A204.1 (cell line): Measurements from ENCODE around the gene SNRNP35.
"Not testable (repeated sequence)": the region's sequence is repeated elsewhere in the genome, so short reads cannot be mapped to it uniquely, and the experiment has no call there.

ENCODE experiments used
- FAIRE-seq: peaks from 2 replicates; lab custom pipeline; 2012; peaks lifted over from hg19 to GRCh38; lab: Jason Lieb, UNC

The SNRNP35 gene

DNA sequence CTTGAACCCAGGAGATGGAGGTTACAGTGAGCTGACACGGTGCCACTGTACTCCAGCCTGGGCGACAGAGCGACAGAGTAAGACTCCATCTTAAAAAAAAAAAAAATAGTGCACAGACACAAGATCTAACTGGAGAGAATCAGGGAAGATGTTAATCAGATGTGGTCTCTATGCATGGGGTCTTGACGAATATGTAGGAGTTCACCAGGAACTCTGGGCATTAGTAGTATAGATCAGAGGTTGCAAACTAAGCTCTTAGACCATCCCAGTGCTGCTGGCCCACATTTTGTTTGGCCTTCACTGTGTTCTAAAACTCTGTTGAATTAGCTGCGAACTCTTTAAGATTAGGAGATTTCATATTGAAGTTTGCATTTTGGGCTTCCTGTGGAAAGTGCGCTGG, 31.6 kb downstream of the SNRNP35 start:
- FAIRE-seq: no peak

DNA sequence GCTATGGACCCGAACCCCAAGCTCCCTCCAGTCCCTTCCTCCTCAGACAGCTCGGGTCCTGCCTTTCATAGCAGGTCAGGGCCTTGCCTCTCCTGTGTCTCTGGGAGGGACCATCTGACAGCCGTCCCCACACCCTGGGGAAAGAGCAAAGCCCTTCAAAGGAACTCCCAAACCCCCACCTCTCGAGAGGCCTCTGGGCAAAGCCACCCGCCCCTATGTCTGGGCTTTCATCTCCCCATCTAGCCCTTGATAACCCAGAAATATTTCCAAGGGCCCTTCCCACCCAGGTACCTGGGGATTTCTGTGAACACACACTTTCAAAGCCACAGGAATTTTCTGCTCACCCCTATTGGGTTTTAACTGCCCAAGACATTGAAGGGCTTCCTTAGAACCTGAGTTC, 32.1 kb downstream of the SNRNP35 start:
- no peak for FAIRE-seq

- no peak for FAIRE-seq
Observed at GRCh38 chr12:123491056-123491455, 33.1 kb downstream of the SNRNP35 start.

GRCh38 chr12:123491481-123491880, 33.5 kb downstream of the SNRNP35 start:
- FAIRE-seq: no peak

- not testable (repeated sequence) for FAIRE-seq
Observed at GRCh38 chr12:123492339-123493039, 34.5 kb downstream of the SNRNP35 start.

DNA sequence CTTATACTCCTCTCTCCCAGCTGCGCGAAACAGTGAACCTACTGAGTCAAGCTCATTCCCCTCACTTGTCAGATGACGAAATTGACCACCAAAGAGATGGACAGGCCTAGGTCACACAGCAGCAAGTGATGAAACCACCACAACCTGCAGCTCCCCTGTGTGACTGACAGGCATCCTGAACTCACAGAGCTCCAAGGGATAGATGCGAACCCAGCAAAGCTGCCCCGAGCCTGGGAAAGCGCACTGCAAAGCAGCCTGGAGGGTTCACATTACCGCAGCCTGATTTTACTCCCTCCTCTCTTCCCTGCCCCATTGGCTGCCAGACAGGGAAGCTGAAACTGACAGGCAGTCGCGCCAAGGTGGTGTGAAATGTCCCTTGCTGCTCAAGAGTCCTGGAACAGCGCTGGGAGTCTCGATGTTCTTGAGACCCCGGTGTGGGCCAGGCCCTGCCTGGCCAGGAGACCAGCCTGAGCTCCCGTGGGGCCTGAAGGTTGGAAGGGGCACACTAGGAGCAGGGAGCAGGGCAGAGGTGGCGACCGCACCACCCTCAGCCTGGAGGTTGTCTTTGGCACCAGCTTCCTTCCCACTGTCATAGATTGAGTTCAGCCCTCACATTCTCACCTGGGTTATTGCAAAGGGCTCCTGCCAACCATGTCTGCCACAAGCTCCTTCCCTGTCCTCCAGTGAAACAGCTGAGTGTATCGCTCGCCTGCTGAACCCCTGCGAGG, 36.3 kb downstream of the SNRNP35 start:
- no peak for FAIRE-seq

GRCh38 chr12:123497065-123497464, 39.1 kb downstream of the SNRNP35 start:
- no peak for FAIRE-seq

GRCh38 chr12:123498126-123498825, 40.3 kb downstream of the SNRNP35 start:
- no peak for FAIRE-seq

GRCh38 chr12:123499332-123499731, 41.4 kb downstream of the SNRNP35 start:
- FAIRE-seq: no peak

GRCh38 chr12:123502163-123502704, 44.3 kb downstream of the SNRNP35 start:
- no peak for FAIRE-seq

DNA sequence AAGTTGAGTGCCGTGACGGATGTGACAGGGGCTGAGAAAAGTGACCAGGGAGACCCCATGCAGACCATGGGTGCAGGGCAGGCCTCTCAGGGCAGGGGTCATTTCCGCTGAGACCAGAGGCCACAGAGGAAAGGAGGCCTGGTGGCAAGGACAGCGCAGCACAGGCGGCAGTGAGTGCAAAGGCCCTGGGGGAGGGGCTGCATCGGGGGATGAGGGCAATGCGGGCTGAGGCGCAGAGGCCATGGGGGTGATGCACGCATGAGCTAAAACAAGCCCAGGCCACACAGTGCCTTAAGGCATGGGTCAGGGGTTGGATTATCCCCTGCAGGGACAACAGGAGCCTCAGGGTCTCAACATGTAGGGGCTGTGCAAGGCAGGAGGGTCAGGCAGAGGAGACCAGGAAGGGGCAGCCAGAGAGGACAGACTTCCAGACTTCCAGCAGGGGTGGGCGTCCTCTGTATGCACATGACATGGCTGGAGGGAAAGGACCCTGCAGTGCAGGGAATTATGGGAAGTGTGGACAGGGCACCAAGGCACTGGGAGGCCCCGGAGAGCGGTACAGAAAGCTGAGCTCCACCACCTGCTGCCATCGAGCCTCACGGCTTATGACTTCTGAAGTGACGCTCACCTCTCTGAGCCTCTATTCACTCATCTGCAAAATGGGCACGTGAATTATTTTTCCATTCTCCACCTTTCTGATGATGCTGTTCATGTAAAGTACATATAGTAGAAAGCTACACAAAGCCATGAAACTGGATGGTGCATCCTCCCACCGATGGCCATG, 48.3 kb downstream of the SNRNP35 start:
- FAIRE-seq: no peak

DNA sequence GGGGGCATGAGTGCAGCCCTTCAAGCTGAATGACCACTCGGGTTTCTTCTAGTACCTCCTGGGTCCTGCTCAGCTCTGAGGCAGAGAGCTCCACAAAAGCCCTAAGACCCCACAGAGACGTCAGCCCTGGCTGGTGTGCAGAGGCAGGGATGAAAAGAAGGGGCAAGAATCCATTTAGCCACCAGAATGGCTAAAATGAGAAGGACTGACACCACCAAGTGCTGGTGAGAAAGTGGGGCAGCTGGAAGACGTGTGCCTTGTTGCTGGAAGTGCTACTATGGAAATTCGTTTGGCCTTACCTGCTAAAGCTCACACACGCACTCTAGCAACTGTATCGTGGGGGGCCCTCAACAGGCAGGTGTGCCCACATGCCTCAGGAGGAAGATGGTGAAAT, 48.9 kb downstream of the SNRNP35 start:
- FAIRE-seq: no peak

GRCh38 chr12:123512838-123513665, 55.1 kb downstream of the SNRNP35 start:
- no peak for FAIRE-seq

DNA sequence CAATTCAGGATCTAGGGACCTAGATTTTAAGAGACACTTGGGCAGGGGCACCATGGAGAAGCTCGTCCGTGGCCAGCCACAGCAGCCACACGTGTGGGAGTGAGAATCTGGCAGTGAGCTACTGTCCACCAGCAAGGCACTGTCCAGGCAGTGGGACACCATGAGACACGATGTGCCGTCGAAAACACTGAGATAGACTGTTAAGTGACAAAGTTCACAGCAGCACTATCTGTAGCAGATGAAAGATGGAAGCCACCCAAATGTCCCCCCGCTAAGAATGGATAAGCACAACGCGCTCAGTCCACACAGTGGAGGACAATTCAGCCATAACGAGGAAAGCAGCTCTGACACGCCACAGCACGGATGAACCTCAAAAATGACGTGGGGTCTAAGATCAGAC, 55.9 kb downstream of the SNRNP35 start:
- no peak for FAIRE-seq

GRCh38 chr12:123514582-123515221, 56.8 kb downstream of the SNRNP35 start:
- not testable (repeated sequence) for FAIRE-seq

GRCh38 chr12:123516216-123516780, 58.4 kb downstream of the SNRNP35 start:
- FAIRE-seq: no peak
